Ovary (tissue), 9 donors: ENCODE data around the gene BTBD18. TPM values are rescaled to one million over a fixed set of nuclear protein-coding genes. Genes with fewer than 3 reads are reported as not detected.

Experiments used
- DNase-seq, 5 donors: peaks; one replicate each; pipeline ENCODE4 v3.0.0-alpha.2; 2019 to 2020
- H3K27ac ChIP-seq, 2 donors: fragments of 200-600 bp; one replicate each; pipeline versions ENCODE4 v1.5.1 to v1.8.0; 2019 to 2022
- H3K27me3 ChIP-seq: fragments of 200-600 bp; one replicate; pipeline ENCODE4 v1.8.0; 2022
- H3K36me3 ChIP-seq: fragments of 200-600 bp; sonication (generic); one replicate; pipeline ENCODE4 v1.5.1; 2019
- H3K4me1 ChIP-seq: one replicate; pipeline ENCODE4 v1.8.1; 2013; ENCODE audit warnings: mild to moderate bottlenecking, moderate library complexity; ENCODE audit not compliant: insufficient read depth
- H3K4me3 ChIP-seq: fragments of 200-600 bp; sonication (generic); one replicate; pipeline ENCODE4 v1.5.1; 2017
- H3K9me3 ChIP-seq, 2 donors: fragments of 200-600 bp in 1 of 2; sonication (generic) in 1 of 2; one replicate each; pipeline versions ENCODE4 v1.5.1 to v1.8.1; 2013 to 2019; ENCODE audit warnings: mild to moderate bottlenecking in 1 of 2, moderate library complexity in 1 of 2
- CTCF ChIP-seq, 3 donors: fragments of 450-650 bp in 2 of 3; fragments of 200-600 bp in 1 of 3; IDR thresholded peaks; one replicate each; pipeline versions ENCODE4 v1.5.1 to v1.8.0; 2016 to 2022; ENCODE audit warnings: antibody characterized with exemption in 3 of 3, mild to moderate bottlenecking in 1 of 3
- EP300 ChIP-seq: sonication (generic); formaldehyde crosslinking; IDR thresholded peaks from one replicate; pipeline ENCODE4 v1.6.1; 2017; ENCODE audit warnings: antibody characterized with exemption
- POLR2A ChIP-seq: fragments of 450-650 bp; IDR thresholded peaks from one replicate; pipeline ENCODE4 v1.6.1; 2017; ENCODE audit warnings: antibody characterized with exemption, mild to moderate bottlenecking, moderate library complexity
- WGBS, 3 donors: extraction: QIAGEN DNeasy Blood & Tissue Kit in 1 of 3; methylation state at CpG; one replicate each; pipeline versions ENCODE4 v1.1.5 to v1.1.7; 2013 to 2017; 5-methylcytosine and 5-hydroxymethylcytosine counted together
- intact Hi-C, 4 donors: fragments of 100-400 bp; cut with DNase I; formaldehyde crosslinking; loops; one replicate each; pipeline versions ENCODE4 v1.11.0 to v1.15.1; 2022 to 2023
- polyA plus RNA-seq, 2 donors: library from polyadenylated mRNA; stranded (reverse); fragments of 200-250 nt in 1 of 2; fragments of 350-450 nt in 1 of 2; fragmentation: Illumina TruSeq in 1 of 2; extraction: RNeasy Lipid Tissue Mini Kit (QIAGEN cat#74804) in 1 of 2; gene quantifications; one replicate each; pipeline ENCODE4 v1.2.3, GENCODE V29; 2013 to 2014
- total RNA-seq, 7 donors: library from RNA; depleted of rRNA in 2 of 7; stranded (reverse); fragments of >200 nt in 2 of 7; fragmentation: NEBNext Ultra II Directional in 3 of 7; extraction: Animal tissue kit (Norgen Biotek cat#: 25700) in 3 of 7; gene quantifications; one replicate each; pipeline versions ENCODE4 v1.1.0 to v1.2.4, GENCODE V29; 2016 to 2023
- donor health status: DM: no; HTN: no; CAD: no; lungs with moderate emphysema.
- donor health status: DM: no; HTN: no; CAD: no.
- donor health status: Bipolar disorder and iron deficiency.
- donor health status: DM: yes; HTN: yes; CAD: no.
- donor health status: DM: no; HTN: no; CAD: no.
- donor health status: DM: yes; HTN: yes; CAD: no.

BTBD18 gene
- total and polyA plus RNA-seq, 9 donors, result 0.02 TPM; not detected in 8

GRCh38 chr11:57751176-57751575 lies 443 bp downstream of the BTBD18 start:
- no peak for TF ChIP-seq EP300
- no peak for TF ChIP-seq POLR2A
- TF ChIP-seq CTCF (IDR thresholded peaks at IDR 0.05), result no peak

GRCh38 chr11:57746920-57747319 lies 4.7 kb downstream of the BTBD18 start:
- H3K4me3 ChIP-seq, result no peak overlapping the region
- no peaks in the 10 kb centered on the region for H3K4me1 ChIP-seq
- WGBS, 3 donors, result 81 to 88% (median 85%) methylated on average over 1 of the region's 1 CpG
- H3K27ac ChIP-seq, result no peak overlapping the region
- DNase-seq, result no peak
- TF ChIP-seq POLR2A (no peak), EP300 (no peak), CTCF (IDR thresholded peaks at IDR 0.05) (no peak)
- intact Hi-C loops, result loop anchor here in 1 of 4 donors (10.0 kb wide), 1 partner anchor 48 kb away; no protein-coding TSS in a partner anchor
- H3K36me3 ChIP-seq, result no peaks in the 10 kb centered on the region
- no peaks in the 10 kb centered on the region for H3K27me3 ChIP-seq
- no peaks in the 10 kb centered on the region for H3K9me3 ChIP-seq

More at GRCh38 chr11:57751176-57751575, 443 bp downstream of the BTBD18 start:
- Histone ChIP-seq H3K4me1 (no peaks in the 10 kb centered on the region), H3K36me3 (no peaks in the 10 kb centered on the region), H3K27ac (no peak overlapping the region), H3K9me3 (no peaks in the 10 kb centered on the region), H3K27me3 (no peaks in the 10 kb centered on the region), H3K4me3 (no peak overlapping the region)
- DNase-seq, result no peak
- intact Hi-C loops, result loop anchor here in 1 of 4 donors (10.0 kb wide), 1 partner anchor 54 kb away; no protein-coding TSS in a partner anchor

GRCh38 chr11:57745206-57745605 lies 6.4 kb downstream of the BTBD18 start:
- no peak overlapping the region for H3K27ac ChIP-seq
- 72 to 88% (median 77%) methylated on average over 5 of the region's 5 CpGs for WGBS, 3 donors
- no peak for DNase-seq
- no peaks in the 10 kb centered on the region for H3K9me3 ChIP-seq
- no peaks in the 10 kb centered on the region for H3K36me3 ChIP-seq
- no peak for TF ChIP-seq EP300
- no peak for TF ChIP-seq POLR2A
- TF ChIP-seq CTCF (IDR thresholded peaks at IDR 0.05), result no peak
- no peak overlapping the region for H3K4me3 ChIP-seq
- no peaks in the 10 kb centered on the region for H3K27me3 ChIP-seq
- no peaks in the 10 kb centered on the region for H3K4me1 ChIP-seq
- intact Hi-C loops, result loop anchor here in 1 of 4 donors (10.0 kb wide), 1 partner anchor 50 kb away; no protein-coding TSS in a partner anchor

- intact Hi-C loops, result loop anchor here in 1 of 4 donors (10.0 kb wide), 1 partner anchor 50 kb away; no protein-coding TSS in a partner anchor
- Histone ChIP-seq H3K4me1 (no peaks in the 10 kb centered on the region), H3K27ac (no peak overlapping the region), H3K36me3 (no peaks in the 10 kb centered on the region), H3K9me3 (no peaks in the 10 kb centered on the region), H3K27me3 (no peaks in the 10 kb centered on the region), H3K4me3 (no peak overlapping the region)
- no peak for DNase-seq
- TF ChIP-seq POLR2A, result no peak
- TF ChIP-seq CTCF (IDR thresholded peaks at IDR 0.05), result no peak
- no peak for TF ChIP-seq EP300
- 67 to 86% (median 78%) methylated on average over 2 of the region's 2 CpGs for WGBS, 3 donors
These were observed 7.3 kb downstream of the BTBD18 start for GRCh38 chr11:57744357-57744756.
